Measurements from ENCODE around the gene PITX3.

- TF ChIP-seq POLR2A (IDR thresholded peaks at IDR 0.05; ENCODE audit: low read depth, low read length) (no peak), POLR2AphosphoS5 (IDR thresholded peaks at IDR 0.05; ENCODE audit: low read depth, low read length) (no peak)
These were observed at the start of gene PITX3 for GRCh38 chr10:102241444-102242117.
